HepG2 (cell line): ENCODE measurements around the gene JOSD2.

Source experiments
- CEBPB ChIP-seq: IDR thresholded peaks from 2 replicates; pipeline ENCODE4 v1.6.1; 2011; ENCODE audit warnings: low read depth, low read length, improper control_type of control experiment, borderline replicate concordance
- CHD4 ChIP-seq: fragments of 200-600 bp; sonication (generic); IDR thresholded peaks from 2 replicates; pipeline ENCODE4 v1.7.0; 2017; ENCODE audit warnings: mild to moderate bottlenecking, low read length, borderline replicate concordance
- CTCF ChIP-seq: sonication (generic); formaldehyde crosslinking; IDR thresholded peaks from 2 replicates; pipeline ENCODE4 v1.5.0; 2020; ENCODE audit warnings: mild to moderate bottlenecking, missing genetic modification reagents, moderate library complexity
- E2F5 ChIP-seq: sonication (generic); formaldehyde crosslinking; conservative IDR thresholded peaks from 2 replicates; pipeline ENCODE4 v1.4.0; 2020; ENCODE audit warnings: missing genetic modification reagents
- HOMEZ ChIP-seq: IDR thresholded peaks from 2 replicates; pipeline ENCODE4 v1.6.1; 2016; ENCODE audit warnings: low read depth
- MXD4 ChIP-seq: IDR thresholded peaks from 2 replicates; pipeline ENCODE4 v1.6.1; 2016; ENCODE audit warnings: mild to moderate bottlenecking, missing biosample characterization, missing genetic modification reagents
- MYC ChIP-seq: sonication (generic); formaldehyde crosslinking; IDR thresholded peaks from 2 replicates; pipeline ENCODE4 v1.9.0; 2021; ENCODE audit warnings: missing genetic modification reagents, borderline replicate concordance
- PCBP2 ChIP-seq: fragments of 200-400 bp; formaldehyde crosslinking; optimal IDR thresholded peaks from 2 replicates; pipeline ENCODE3; 2018; ENCODE audit warnings: low read length, low read depth; ENCODE audit not compliant: poor library complexity, severe bottlenecking
- RAD51 ChIP-seq: fragments of 450-650 bp; IDR thresholded peaks from 2 replicates; pipeline ENCODE4 v1.6.1; 2016; ENCODE audit warnings: borderline replicate concordance
- TBL1XR1 ChIP-seq: fragments of 150-350 bp; IDR thresholded peaks from 2 replicates; pipeline ENCODE4 v1.6.1; 2014; ENCODE audit warnings: borderline replicate concordance, low read length; ENCODE audit not compliant: partially characterized antibody
- ZBTB2 ChIP-seq: sonication (generic); formaldehyde crosslinking; IDR thresholded peaks from 2 replicates; pipeline ENCODE4 v1.8.0; 2022; ENCODE audit warnings: low read depth, missing genetic modification reagents
- ZBTB40 ChIP-seq, 2 experiments: fragments of 450-650 bp in 1 of 2; sonication (generic) in 1 of 2; formaldehyde crosslinking in 1 of 2; IDR thresholded peaks; 2 replicates each; pipeline versions ENCODE4 v1.6.1 to v1.8.0; 2016 to 2022; ENCODE audit warnings: antibody characterized with exemption in 1 of 2, mild to moderate bottlenecking in 1 of 2, missing genetic modification reagents in 1 of 2
- ZMAT5 ChIP-seq: sonication (generic); formaldehyde crosslinking; IDR thresholded peaks from 2 replicates; pipeline ENCODE4 v1.5.0; 2020; ENCODE audit warnings: mild to moderate bottlenecking, low read depth, missing genetic modification reagents, borderline replicate concordance
- ZNF841 ChIP-seq: sonication (generic); formaldehyde crosslinking; IDR thresholded peaks from 2 replicates; pipeline ENCODE4 v1.8.1; 2023; ENCODE audit warnings: missing genetic modification reagents, borderline replicate concordance

- TF ChIP-seq PCBP2 (no peak), ZBTB2 (CRISPR knock-in tag) (no peak), CTCF (no peak), ZMAT5 (CRISPR knock-in tag) (no peak), MXD4 (CRISPR knock-in tag) (no peak), ZBTB40 (IDR thresholded peaks at IDR 0.05) (no peak), ZBTB40 (CRISPR knock-in tag; IDR thresholded peaks at IDR 0.05) (no peak), HOMEZ (no peak), RAD51 (no peak), MYC (CRISPR knock-in tag) (no peak), CEBPB (no peak), TBL1XR1 (no peak), E2F5 (CRISPR knock-in tag) (no peak), CHD4 (no peak), ZNF841 (CRISPR knock-in tag) (no peak)
These were observed 20.6 kb downstream of the JOSD2 start for GRCh38 chr19:50490411-50490811.
